ENCODE measurements around the gene ENO1. TPM values are rescaled to one million over a fixed set of nuclear protein-coding genes. Genes with fewer than 3 reads are reported as not detected.

The ENO1 gene
- total and polyA plus RNA-seq, 10 of the 15 experiments (the other 5 are each of a cell fraction or from before 2014, with no cell fraction given), result 1,850 to 4,219 (median 2,331) TPM

GRCh38 chr1:8851060-8851459 lies 27.4 kb downstream of the ENO1 start:
- peaks cover 2% of the 10 kb centered on the region; the same call in 1 of the 2 replicates for H3K4me1 ChIP-seq (ENCODE audit: control insufficient read depth, insufficient read depth, low read length)
- no peak overlapping the region for H3K4me2 ChIP-seq (ENCODE audit: control insufficient read depth, insufficient read depth)
- ATAC-seq (no peak), DNase-seq (ENCODE audit: low read depth, low spot score) (no peak), FAIRE-seq (no peak)
- H3K4me3 ChIP-seq, result no peak overlapping the region
- CTCF ChIA-PET, result interaction anchor here (0.6 to 7.9 kb wide), 4 partner anchors 124 to 289 kb away, joined by 3 to 143 read pairs (median 31); no protein-coding TSS in a partner anchor
- no peaks in the 10 kb centered on the region for H3K9me3 ChIP-seq (replicated peaks; ENCODE audit: control insufficient read depth, insufficient read depth, low read length)
- 98% methylated on average over 3 of the region's 5 CpGs for WGBS (ENCODE audit: insufficient coverage, insufficient replicate concordance, low lambda C conversion rate, missing lambda C conversion rate)
- intact Hi-C loops (cut with micrococcal nuclease; ENCODE audit: unreplicated experiment), result no loop called here
- H3K79me2 ChIP-seq (ENCODE audit: control insufficient read depth, insufficient read depth, low read length), result peaks cover 1% of the 10 kb centered on the region; the same call in 1 of the 2 replicates
- RAD21 ChIA-PET (ENCODE audit: unreplicated experiment), result interaction anchor here (0.6 to 4.4 kb wide), 3 partner anchors 117 to 222 kb away, joined by 3 to 88 read pairs (median 4); no protein-coding TSS in a partner anchor
- H4K20me1 ChIP-seq (ENCODE audit: control insufficient read depth, insufficient read depth), result no peaks in the 10 kb centered on the region
- POLR2A ChIA-PET, result interaction anchor here (0.6 to 0.7 kb wide), 5 partner anchors 57 to 293 kb away, joined by 3 to 6 read pairs (median 3); no protein-coding TSS in a partner anchor
- no peak overlapping the region for H3K9ac ChIP-seq (ENCODE audit: control insufficient read depth, insufficient read depth, low read length)
- TF ChIP-seq PML (IDR thresholded peaks at IDR 0.05; ENCODE audit: low read length) (no peak), SPI1 (IDR thresholded peaks at IDR 0.05; ENCODE audit: borderline replicate concordance, insufficient read depth, low read depth, low read length) (no peak), SUPT20H (IDR thresholded peaks at IDR 0.05; ENCODE audit: borderline replicate concordance, control insufficient read depth, low read depth, low read length) (no peak), NKRF (conservative IDR thresholded peaks at IDR 0.05) (no peak), NFYA (IDR thresholded peaks at IDR 0.05; ENCODE audit: borderline replicate concordance, low read depth, low read length) (no peak), NFXL1 (IDR thresholded peaks at IDR 0.05; ENCODE audit: borderline replicate concordance) (no peak), ZZZ3 (IDR thresholded peaks at IDR 0.05; ENCODE audit: control insufficient read depth, insufficient read length, low read depth) (no peak), CEBPB (IDR thresholded peaks at IDR 0.05; ENCODE audit: borderline replicate concordance in 1 of 2, low read depth in 2 of 2, low read length in 2 of 2) (no peak), JUND (IDR thresholded peaks at IDR 0.05; ENCODE audit: low read depth, low read length) (no peak), RUNX3 (IDR thresholded peaks at IDR 0.05; ENCODE audit: low read length) (no peak), MTA3 (IDR thresholded peaks at IDR 0.05; ENCODE audit: borderline replicate concordance, low read length) (no peak), SRF (IDR thresholded peaks at IDR 0.05; ENCODE audit: low read depth in 2 of 2, low read length in 2 of 2) (no peak)
- no peaks in the 10 kb centered on the region for H3K36me3 ChIP-seq (ENCODE audit: control insufficient read depth in 2 of 2, insufficient read depth in 2 of 2, low read length in 1 of 2)
- in situ Hi-C loops (cut with MboI), result no loop called here
- no peak overlapping the region for H3K27ac ChIP-seq (ENCODE audit: control insufficient read depth, insufficient read depth)
- no peaks in the 10 kb centered on the region for H3K27me3 ChIP-seq (replicated peaks in 1 of 2; ENCODE audit: control insufficient read depth in 2 of 2, insufficient read depth in 2 of 2, low read length in 1 of 2)
- SMC1A ChIA-PET (ENCODE audit: uncharacterized antibody, unreplicated experiment), result interaction anchor here (0.9 to 5.8 kb wide), 6 partner anchors 9 to 289 kb away, joined by 3 to 101 read pairs (median 17); no protein-coding TSS in a partner anchor
- no TSS peak for BruUV-seq (replicated peaks)
- no peak overlapping the region for H2AFZ ChIP-seq (ENCODE audit: control insufficient read depth, low read depth, low read length)

All from GM12878 (cell line).